NCI-H2029 treated with DMSO at 0.1 percent for 48 hours (cell line): ENCODE measurements around the gene FBN2.

Experiments used
- DNase-seq: peaks from one replicate; lab custom pipeline; 2025; lab: John Stamatoyannopoulos, UW

The FBN2 gene

DNA sequence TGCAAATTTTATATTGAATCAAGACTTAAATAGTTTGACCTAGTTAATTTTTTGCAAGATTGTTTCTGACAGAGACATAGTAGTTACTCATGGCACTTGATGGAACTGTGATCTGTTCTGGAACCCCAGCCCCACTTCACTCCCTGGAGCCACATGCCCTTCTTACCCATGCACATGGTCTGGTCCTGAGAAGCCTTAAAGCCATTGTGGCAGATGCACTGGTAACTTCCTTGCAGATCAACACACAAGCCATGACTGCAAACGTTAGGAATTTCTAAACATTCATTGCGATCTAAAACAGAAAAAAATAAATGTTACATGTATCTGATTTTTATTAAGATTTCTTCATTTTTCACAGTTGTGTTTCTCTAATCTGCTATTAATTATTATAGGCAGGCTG is 233.3 kb downstream of the FBN2 start:
- no peak for DNase-seq

DNA sequence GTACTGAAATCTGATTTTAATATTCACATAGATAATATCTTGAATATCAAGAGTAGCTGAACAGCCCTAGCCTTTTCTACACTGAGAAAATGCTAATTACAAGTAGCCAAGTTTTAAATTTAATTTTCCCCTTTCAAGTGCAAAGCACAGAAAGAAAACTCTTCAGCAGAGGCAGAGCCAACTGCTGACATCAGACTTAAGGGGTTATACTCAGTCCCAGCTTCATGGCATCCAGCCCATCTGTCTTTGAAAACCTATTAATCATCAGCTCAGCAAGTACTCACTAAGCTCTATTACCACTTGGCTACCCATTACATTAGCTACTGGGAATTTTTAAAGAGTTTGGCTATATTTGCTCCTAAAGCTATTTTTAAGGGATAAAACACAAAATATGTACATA is 234.0 kb downstream of the FBN2 start:
- no peak for DNase-seq

DNA sequence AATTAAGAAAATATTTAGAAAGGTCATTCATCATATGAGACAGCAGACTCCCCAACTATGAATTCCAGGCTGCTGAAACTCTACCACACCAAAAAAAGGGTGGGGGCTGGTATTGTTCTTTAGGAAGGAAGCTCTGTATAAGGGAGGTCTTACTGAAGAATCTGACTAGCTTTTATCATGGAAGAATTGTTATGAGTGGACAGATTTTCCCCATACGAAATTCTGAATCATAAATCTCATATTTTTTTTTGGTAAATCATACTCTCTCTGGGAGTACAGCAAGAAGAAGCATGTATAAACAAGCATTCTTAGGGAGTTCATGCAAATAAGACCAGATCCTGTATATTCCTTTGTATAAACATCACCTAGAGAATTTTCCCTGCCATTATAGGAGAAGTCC is 234.5 kb downstream of the FBN2 start:
- DNase-seq: no peak

GRCh38 chr5:128300181-128300580 is 237.9 kb downstream of the FBN2 start:
- no peak for DNase-seq

- DNase-seq: no peak
These were observed 247.7 kb downstream of the FBN2 start for GRCh38 chr5:128290152-128290858.

- DNase-seq: no peak
These were observed 250.3 kb downstream of the FBN2 start for GRCh38 chr5:128287740-128288139.

DNA sequence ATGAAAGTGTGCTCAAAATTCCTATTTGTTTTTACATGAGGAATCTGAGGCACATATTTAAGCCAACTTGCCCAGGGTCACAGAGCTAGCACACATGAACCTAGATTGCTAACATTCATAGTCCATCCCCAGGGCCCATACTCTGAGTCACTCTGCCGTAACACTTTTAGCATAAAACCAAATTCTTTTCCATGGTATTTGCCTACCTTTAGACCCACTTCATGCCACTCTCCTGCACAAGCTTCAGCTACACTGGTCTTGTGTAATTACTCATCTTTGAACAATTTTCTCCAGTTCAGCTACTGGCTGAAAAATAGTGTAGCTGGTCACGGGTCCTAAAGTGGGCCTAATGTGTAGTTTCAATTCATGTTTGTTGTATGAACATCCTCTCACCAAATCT is 253.8 kb downstream of the FBN2 start:
- no peak for DNase-seq

DNA sequence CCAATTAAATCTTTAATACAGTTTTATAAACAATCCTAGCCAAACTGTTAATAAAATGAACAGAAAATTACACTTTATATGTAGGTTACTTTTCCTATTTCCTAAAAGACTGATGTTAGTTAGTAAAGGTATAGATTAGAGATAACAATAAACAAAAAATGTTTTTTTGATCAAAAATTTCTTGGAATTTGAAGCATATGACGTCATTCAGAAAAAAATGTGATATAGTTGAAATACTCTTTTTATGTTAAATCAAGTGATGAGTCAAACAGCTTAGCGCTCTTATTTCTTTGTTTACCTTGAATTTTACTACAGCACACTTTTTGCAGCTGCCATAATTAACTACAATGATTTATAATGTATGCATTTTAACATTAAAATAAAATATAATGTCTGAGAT is 258.7 kb downstream of the FBN2 start:
- DNase-seq: no peak

- no peak for DNase-seq
These were observed 261.4 kb downstream of the FBN2 start for GRCh38 chr5:128276537-128277216.

DNA sequence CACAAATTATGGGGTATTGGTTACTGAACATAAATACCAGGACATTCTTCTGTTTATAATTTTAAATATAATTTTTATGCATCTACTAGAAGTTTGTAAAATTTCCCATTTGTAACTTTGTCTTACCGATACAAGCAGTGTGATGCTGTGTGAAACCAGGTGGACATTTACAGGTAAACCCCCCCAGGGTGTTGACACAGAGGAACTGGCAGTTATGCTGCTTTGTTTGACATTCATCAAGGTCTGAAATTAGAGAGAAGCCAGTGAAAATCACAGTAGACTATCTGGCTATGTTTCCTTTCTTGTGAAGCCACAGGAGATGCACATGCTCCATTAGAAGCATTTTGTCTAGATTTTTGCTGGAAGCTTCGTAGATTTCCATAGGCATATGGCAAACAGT is 263.6 kb downstream of the FBN2 start:
- DNase-seq: no peak

DNA sequence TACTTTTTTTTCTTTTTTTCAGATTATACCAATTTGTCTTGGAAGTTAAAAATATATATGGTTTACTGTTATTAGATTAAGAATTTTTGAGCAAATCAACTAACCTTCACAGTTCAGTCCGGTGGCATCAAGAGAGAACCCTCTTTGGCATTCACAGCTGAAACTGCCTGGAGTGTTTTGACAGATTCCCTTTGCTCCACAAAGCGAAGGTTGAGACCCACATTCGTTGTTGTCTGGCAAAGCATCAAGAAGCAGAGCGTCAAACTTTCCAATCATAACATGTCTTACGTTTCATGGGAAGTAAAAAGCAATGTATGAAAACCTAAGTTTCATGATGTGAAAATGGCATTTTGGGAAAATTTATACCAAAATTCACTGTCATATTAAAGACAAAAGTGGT is 264.3 kb downstream of the FBN2 start:
- DNase-seq: no peak

- no peak for DNase-seq
These were observed 266.1 kb downstream of the FBN2 start for GRCh38 chr5:128271859-128272464.

DNA sequence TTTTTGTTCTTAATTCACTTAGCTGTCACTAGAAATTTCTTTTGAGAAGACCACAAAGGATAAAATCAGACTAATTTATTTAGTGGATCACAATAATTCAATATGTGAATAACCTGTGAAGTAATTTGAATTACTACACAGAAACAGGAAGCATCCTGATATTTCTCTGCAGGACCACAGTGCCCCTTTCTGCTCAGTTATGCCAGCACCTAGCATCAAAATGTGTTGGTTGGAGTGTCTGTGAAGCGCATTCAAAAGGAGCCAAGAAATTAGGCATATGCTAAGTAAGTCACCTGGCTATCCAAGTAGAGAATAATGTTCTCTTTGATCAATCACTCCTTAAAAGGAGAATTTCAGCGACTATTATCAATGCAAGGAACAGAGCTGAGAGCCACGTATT is 267.0 kb downstream of the FBN2 start:
- no peak for DNase-seq

GRCh38 chr5:128264564-128265360 is 273.3 kb downstream of the FBN2 start:
- no peak for DNase-seq

DNA sequence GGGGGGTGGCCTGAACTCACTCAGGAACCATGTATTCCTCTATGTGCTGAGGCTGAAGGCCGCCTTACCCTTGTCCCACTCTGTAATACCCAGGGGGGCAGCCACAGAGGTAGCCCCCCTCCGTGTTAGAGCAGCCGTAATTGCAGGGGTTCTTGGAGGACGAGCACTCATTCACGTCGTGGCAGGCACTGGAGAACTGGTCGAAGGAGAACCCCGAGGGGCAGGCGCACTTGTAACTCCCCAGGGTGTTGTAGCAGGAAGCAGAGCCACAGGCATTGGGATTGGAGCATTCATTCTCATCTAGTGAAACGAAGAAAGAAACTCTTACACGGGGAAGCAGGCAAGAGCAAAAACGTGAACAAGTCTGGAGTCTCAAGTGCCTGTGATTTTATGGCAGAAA is 274.7 kb downstream of the FBN2 start:
- DNase-seq: no peak

- DNase-seq: no peak
These were observed 275.1 kb downstream of the FBN2 start for GRCh38 chr5:128262911-128263310.

- DNase-seq: no peak
These were observed 278.4 kb downstream of the FBN2 start for GRCh38 chr5:128259607-128260021.

- DNase-seq: no peak
These were observed 279.7 kb downstream of the FBN2 start for GRCh38 chr5:128258372-128258771.

GRCh38 chr5:128257076-128257475 is 281.0 kb downstream of the FBN2 start:
- DNase-seq: no peak

DNA sequence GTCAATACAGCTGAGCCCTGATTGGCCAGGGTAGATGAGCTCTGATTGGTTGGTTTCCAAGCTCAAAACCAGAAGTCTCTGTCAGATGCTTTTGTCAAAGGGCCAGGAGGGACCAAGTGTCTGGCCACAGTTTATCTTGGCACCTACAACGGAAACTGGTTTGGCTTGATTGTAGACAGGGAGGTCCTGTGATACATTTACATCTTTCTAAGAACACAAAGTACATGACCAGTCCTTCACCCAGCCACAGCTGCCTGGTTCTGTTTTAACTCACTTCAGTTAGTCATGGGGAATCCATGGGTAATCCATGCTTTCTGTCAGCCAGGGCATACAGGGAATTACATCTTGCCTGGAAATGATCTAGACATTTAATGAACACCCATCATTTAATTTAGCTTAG is 283.3 kb downstream of the FBN2 start:
- no peak for DNase-seq

GRCh38 chr5:128253880-128254279 is 284.2 kb downstream of the FBN2 start:
- DNase-seq: no peak

GRCh38 chr5:128253161-128253560 is 284.9 kb downstream of the FBN2 start:
- no peak for DNase-seq

DNA sequence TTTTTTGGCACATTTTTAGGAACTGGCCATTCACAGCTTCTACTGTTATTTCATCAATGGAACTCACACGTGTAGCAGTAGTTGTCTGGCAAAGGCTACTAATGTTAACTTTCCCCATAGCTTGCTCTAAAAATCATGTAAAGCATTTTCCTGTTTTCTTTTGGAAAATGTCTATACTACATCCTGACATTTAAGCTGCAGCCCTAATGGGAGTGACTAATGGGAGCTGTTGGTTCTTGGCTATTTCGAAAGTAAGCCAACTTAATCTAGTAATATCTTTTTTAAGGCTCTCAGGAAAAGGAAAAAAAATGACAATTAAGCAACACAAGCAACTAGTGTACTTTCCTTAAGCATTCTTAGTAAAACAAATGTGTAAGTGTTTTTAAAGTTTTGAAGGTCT is 285.3 kb downstream of the FBN2 start:
- DNase-seq: no peak
